IMR-90 (cell line): Measurements from ENCODE around the gene SLC39A11. TPM values are rescaled to one million over a fixed set of nuclear protein-coding genes. Genes with fewer than 3 reads are reported as not detected.

Experiments used
- ATAC-seq: fragments of 200-7000 bp; cut with Tn5 transposase; 2 replicates; pipeline ENCODE4 v1.9.1; 2020; ENCODE audit warnings: low read depth, mild to moderate bottlenecking, moderate library complexity
- BruUV-seq: library from RNA; stranded (reverse); fragments of 400-500 nt; replicated peaks from 2 replicates; lab custom pipeline; 2021; lab: Mats Ljungman, UMichigan
- CTCF ChIA-PET: fragments of 300-600 bp; formaldehyde crosslinking; extraction: SDS; loops from one replicate; lab custom pipeline; 2021; ENCODE audit warnings: antibody characterized with exemption; lab: Yijun Ruan, JAX
- POLR2A ChIA-PET: fragments of 300-600 bp; sonication (Branson Sonifier 250); formaldehyde crosslinking; loops from one replicate; lab custom pipeline; 2022; ENCODE audit warnings: antibody characterized with exemption; ENCODE audit not compliant: unreplicated experiment; lab: Charles Lee
- DNase-seq: peaks from one replicate; pipeline ENCODE4 v3.0.0; 2013
- H2AFZ ChIP-seq: replicated peaks from 2 replicates; pipeline ENCODE3; 2013; ENCODE audit warnings: low read length, mild to moderate bottlenecking; ENCODE audit not compliant: poor library complexity
- H2AK5ac ChIP-seq: 2 replicates; pipeline ENCODE4 v1.6.1; 2013; ENCODE audit warnings: low read depth, low read length, inconsistent platforms
- H2AK9ac ChIP-seq: replicated peaks from 2 replicates; pipeline ENCODE3; 2013; ENCODE audit warnings: mild to moderate bottlenecking, low read depth, low read length, moderate library complexity; ENCODE audit not compliant: poor library complexity
- H2BK120ac ChIP-seq: 2 replicates; pipeline ENCODE4 v1.6.1; 2013; ENCODE audit warnings: low read depth, low read length, inconsistent platforms
- H2BK15ac ChIP-seq: 3 replicates; pipeline ENCODE4 v1.6.1; 2013; ENCODE audit warnings: low read depth, low read length, inconsistent platforms
- H2BK20ac ChIP-seq: 2 replicates; pipeline ENCODE4 v1.6.1; 2013; ENCODE audit warnings: low read depth, mild to moderate bottlenecking, inconsistent platforms, low read length, moderate library complexity
- H2BK5ac ChIP-seq: 2 replicates; pipeline ENCODE4 v1.6.1; 2013; ENCODE audit warnings: mild to moderate bottlenecking, low read depth, low read length, inconsistent platforms; ENCODE audit not compliant: poor library complexity, severe bottlenecking
- H3K14ac ChIP-seq: replicated peaks from 2 replicates; pipeline ENCODE4 v1.6.1; 2013; ENCODE audit warnings: low read depth, low read length, inconsistent platforms
- H3K18ac ChIP-seq: 2 replicates; pipeline ENCODE4 v1.6.1; 2013; ENCODE audit warnings: low read depth, low read length, control low read depth
- H3K23ac ChIP-seq: 2 replicates; pipeline ENCODE4 v1.6.1; 2013; ENCODE audit warnings: low read depth, low read length, inconsistent platforms
- H3K27ac ChIP-seq: 2 replicates; pipeline ENCODE4 v1.5.1; 2013; ENCODE audit warnings: mild to moderate bottlenecking, control low read depth, low read length; ENCODE audit not compliant: insufficient read depth
- H3K27me3 ChIP-seq: 2 replicates; pipeline ENCODE4 v1.6.1; 2013; ENCODE audit warnings: low read length; ENCODE audit not compliant: control insufficient read depth, insufficient read depth
- H3K36me3 ChIP-seq: 2 replicates; pipeline ENCODE4 v1.6.1; 2013; ENCODE audit warnings: low read length, mixed read lengths; ENCODE audit not compliant: control insufficient read depth, insufficient read depth
- H3K4ac ChIP-seq: 2 replicates; pipeline ENCODE4 v1.6.1; 2013; ENCODE audit warnings: low read depth, low read length, inconsistent platforms
- H3K4me1 ChIP-seq: 2 replicates; pipeline ENCODE4 v1.6.1; 2013; ENCODE audit warnings: low read length, mixed read lengths; ENCODE audit not compliant: control insufficient read depth, insufficient read depth
- H3K4me2 ChIP-seq: 2 replicates; pipeline ENCODE4 v1.6.1; 2013; ENCODE audit warnings: low read depth, mild to moderate bottlenecking, control low read depth, low read length, moderate library complexity
- H3K4me3 ChIP-seq: 2 replicates; pipeline ENCODE4 v1.5.1; 2013; ENCODE audit warnings: low read depth, mild to moderate bottlenecking, control low read depth, low read length, moderate library complexity; ENCODE audit not compliant: insufficient read depth
- H3K56ac ChIP-seq: 2 replicates; pipeline ENCODE4 v1.6.1; 2013; ENCODE audit warnings: low read length, inconsistent platforms; ENCODE audit not compliant: insufficient read depth; ENCODE audit errors: extremely low read depth
- H3K79me1 ChIP-seq, 2 experiments: 2 replicates each; pipeline ENCODE4 v1.6.1; 2013; ENCODE audit warnings: low read length in 2 of 2, inconsistent platforms in 1 of 2, low read depth in 1 of 2
- H3K9ac ChIP-seq: 2 replicates; pipeline ENCODE4 v1.6.1; 2013; ENCODE audit warnings: low read depth, low read length, control low read depth
- H3K9me1 ChIP-seq: 2 replicates; pipeline ENCODE4 v1.6.1; 2013; ENCODE audit warnings: low read length, inconsistent platforms; ENCODE audit not compliant: insufficient read depth
- H3K9me3 ChIP-seq: 2 replicates; pipeline ENCODE4 v1.6.1; 2013; ENCODE audit warnings: low read length; ENCODE audit not compliant: control insufficient read depth, insufficient read depth
- H4K20me1 ChIP-seq: 2 replicates; pipeline ENCODE4 v1.6.1; 2013; ENCODE audit warnings: low read length, inconsistent platforms; ENCODE audit not compliant: insufficient read depth
- H4K5ac ChIP-seq: 2 replicates; pipeline ENCODE4 v1.6.1; 2013; ENCODE audit warnings: mild to moderate bottlenecking, low read depth, low read length, control low read depth
- H4K8ac ChIP-seq, 2 experiments: 2 replicates each; pipeline ENCODE4 v1.6.1; 2013; ENCODE audit warnings: low read depth in 2 of 2, low read length in 2 of 2, control low read depth in 1 of 2, inconsistent platforms in 1 of 2
- H4K91ac ChIP-seq: 2 replicates; pipeline ENCODE4 v1.6.1; 2013; ENCODE audit warnings: low read depth, low read length, inconsistent platforms; ENCODE audit not compliant: insufficient read depth
- BHLHE40 ChIP-seq: fragments of 150-350 bp; IDR thresholded peaks from 2 replicates; pipeline ENCODE4 v1.6.1; 2016; ENCODE audit warnings: mild to moderate bottlenecking, low read depth, low read length
- CEBPB ChIP-seq: IDR thresholded peaks from 2 replicates; pipeline ENCODE4 v1.6.1; 2012; ENCODE audit warnings: low read depth, low read length, improper control_type of control experiment
- FOS ChIP-seq: fragments of 150-350 bp; IDR thresholded peaks from 2 replicates; pipeline ENCODE4 v1.6.1; 2016; ENCODE audit warnings: low read depth, low read length
- MAZ ChIP-seq: IDR thresholded peaks from 2 replicates; pipeline ENCODE4 v1.6.1; 2012; ENCODE audit warnings: low read depth, mild to moderate bottlenecking, low read length, improper control_type of control experiment, moderate library complexity, borderline replicate concordance
- WGBS, 2 experiments: methylation state at CpG; one replicate each; pipeline versions ENCODE4 v1.1.5 to v1.1.7; 2013; ENCODE audit warnings: missing lambda C conversion rate in 2 of 2; ENCODE audit not compliant: insufficient read length in 1 of 2; ENCODE audit errors: extremely low coverage in 2 of 2; 5-methylcytosine and 5-hydroxymethylcytosine counted together
- dilution Hi-C: fragments of 300-500 bp; cut with HindIII; formaldehyde crosslinking; loops from one replicate; pipeline ENCODE4 v1.14.3; 2018; ENCODE audit warnings: low sequenced_read_pairs; ENCODE audit not compliant: unreplicated experiment
- in situ Hi-C: fragments of 300-500 bp; cut with MboI; formaldehyde crosslinking; loops from 3 replicates; pipeline ENCODE4 v1.14.3; 2019; ENCODE audit warnings: low sequenced_read_pairs, inconsistent platforms, mixed read lengths
- intact Hi-C: fragments of 100-400 bp; cut with micrococcal nuclease; formaldehyde crosslinking; loops from 2 replicates; pipeline ENCODE4 v1.10.0; 2022
- polyA plus RNA-seq, 3 experiments: library from polyadenylated mRNA; depleted of rRNA; stranded (reverse); fragments of >200 nt; gene quantifications; 2 replicates each; pipeline ENCODE4 v1.2.3, GENCODE V29; 2012; ENCODE audit warnings: low replicate concordance in 1 of 3
- total RNA-seq: library from RNA; depleted of rRNA; stranded (reverse); fragments of >200 nt; gene quantifications from 2 replicates; pipeline ENCODE4 v1.2.3, GENCODE V29; 2012
- TF ChIP-seq, protein P1 (sequence below): fragments of 150-350 bp; IDR thresholded peaks from 2 replicates; pipeline ENCODE4 v1.6.1; 2016; ENCODE audit warnings: low read depth, mild to moderate bottlenecking, low read length, moderate library complexity, borderline replicate concordance

SLC39A11 gene
- total and polyA plus RNA-seq, 2 of the 4 experiments (the other 2 are of a cell fraction): 8.8 to 14.3 TPM

DNA sequence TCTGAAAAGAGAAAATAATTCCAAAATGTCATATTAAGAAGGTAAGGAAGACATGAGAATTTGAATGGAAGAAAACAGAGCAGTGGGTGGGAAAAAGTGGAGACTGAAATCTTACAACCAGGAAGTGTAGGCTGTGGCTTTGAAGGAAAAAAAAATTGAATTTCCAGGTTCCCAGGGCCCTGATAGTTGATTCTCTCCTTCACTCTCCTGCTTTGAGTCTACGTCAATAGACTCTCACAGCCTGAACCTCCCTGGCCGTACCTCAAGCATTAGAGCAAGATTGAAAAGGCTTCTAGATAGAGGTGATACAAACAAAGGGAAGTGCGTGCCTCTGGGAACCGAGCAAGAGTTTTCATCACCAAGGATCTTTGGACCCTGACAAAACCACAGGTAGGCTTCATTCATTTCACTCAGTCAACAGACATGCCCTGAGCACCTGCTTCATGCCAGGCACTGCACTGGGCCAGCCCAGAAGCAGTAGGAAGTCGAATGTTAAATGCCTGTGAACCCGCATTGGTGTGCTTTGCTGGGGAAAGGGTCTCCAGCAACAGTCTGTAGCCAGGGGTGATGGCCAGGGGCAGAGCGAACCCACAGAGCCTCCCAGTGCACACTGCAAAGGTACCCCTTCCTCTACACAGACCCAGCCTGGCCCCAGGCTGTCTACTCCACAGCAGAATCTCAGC, 163.9 kb downstream of the SLC39A11 start:
- WGBS, 2 experiments: 81% methylated on average over 5 of the region's 7 CpGs; no CpG with 5 or more reads in 1 of the 2 experiments
- no peak overlapping the region for H2AK5ac ChIP-seq
- no peak overlapping the region for H3K23ac ChIP-seq
- intact Hi-C loops (no loop called here), in situ Hi-C loops (no loop called here), dilution Hi-C loops (no loop called here)
- no peak for TF ChIP-seq BHLHE40
- TF ChIP-seq CEBPB: no peak
- TF ChIP-seq, protein P1, sequence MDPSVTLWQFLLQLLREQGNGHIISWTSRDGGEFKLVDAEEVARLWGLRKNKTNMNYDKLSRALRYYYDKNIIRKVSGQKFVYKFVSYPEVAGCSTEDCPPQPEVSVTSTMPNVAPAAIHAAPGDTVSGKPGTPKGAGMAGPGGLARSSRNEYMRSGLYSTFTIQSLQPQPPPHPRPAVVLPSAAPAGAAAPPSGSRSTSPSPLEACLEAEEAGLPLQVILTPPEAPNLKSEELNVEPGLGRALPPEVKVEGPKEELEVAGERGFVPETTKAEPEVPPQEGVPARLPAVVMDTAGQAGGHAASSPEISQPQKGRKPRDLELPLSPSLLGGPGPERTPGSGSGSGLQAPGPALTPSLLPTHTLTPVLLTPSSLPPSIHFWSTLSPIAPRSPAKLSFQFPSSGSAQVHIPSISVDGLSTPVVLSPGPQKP: no peak
- TF ChIP-seq FOS: no peak
- no peak for TF ChIP-seq MAZ
- H3K27ac ChIP-seq: no peak overlapping the region
- no peaks in the 10 kb centered on the region; the same call in 1 of the 2 replicates for H3K4me1 ChIP-seq
- ATAC-seq (no peak), DNase-seq (no peak)
- no peaks in the 10 kb centered on the region for H3K9me3 ChIP-seq
- H3K18ac ChIP-seq: no peak overlapping the region
- H2AK9ac ChIP-seq: no peak overlapping the region
- H3K36me3 ChIP-seq: no peaks in the 10 kb centered on the region; the same call in 1 of the 2 replicates
- no peaks in the 10 kb centered on the region for H3K27me3 ChIP-seq
- H4K5ac ChIP-seq: no peak overlapping the region
- ChIA-PET CTCF (no interaction called here), POLR2A (no interaction called here)
- no peak overlapping the region for H3K14ac ChIP-seq
- no peak overlapping the region for H3K4me3 ChIP-seq
- no peak overlapping the region for H3K4ac ChIP-seq
- H3K9ac ChIP-seq: no peak overlapping the region
- no peak overlapping the region for H4K8ac ChIP-seq
- no peak overlapping the region for H2BK120ac ChIP-seq
- H4K20me1 ChIP-seq: peaks cover 4% of the 10 kb centered on the region; the same call in 1 of the 2 replicates
- H3K79me1 ChIP-seq: no peaks in the 10 kb centered on the region
- no peak overlapping the region for H2BK20ac ChIP-seq
- H3K56ac ChIP-seq: no peak overlapping the region
- H3K9me1 ChIP-seq: 0 out of 2 replicates have a peak, but pooled peaks cover 6% of the 10 kb centered on the region
- H4K91ac ChIP-seq: no peak overlapping the region
- BruUV-seq: no TSS peak
- no peak overlapping the region for H2BK5ac ChIP-seq
- no peak overlapping the region for H3K4me2 ChIP-seq
- H2AFZ ChIP-seq: no peak overlapping the region
- no peak overlapping the region for H2BK15ac ChIP-seq
